ENCODE results near the gene EML6.

Gene EML6

DNA sequence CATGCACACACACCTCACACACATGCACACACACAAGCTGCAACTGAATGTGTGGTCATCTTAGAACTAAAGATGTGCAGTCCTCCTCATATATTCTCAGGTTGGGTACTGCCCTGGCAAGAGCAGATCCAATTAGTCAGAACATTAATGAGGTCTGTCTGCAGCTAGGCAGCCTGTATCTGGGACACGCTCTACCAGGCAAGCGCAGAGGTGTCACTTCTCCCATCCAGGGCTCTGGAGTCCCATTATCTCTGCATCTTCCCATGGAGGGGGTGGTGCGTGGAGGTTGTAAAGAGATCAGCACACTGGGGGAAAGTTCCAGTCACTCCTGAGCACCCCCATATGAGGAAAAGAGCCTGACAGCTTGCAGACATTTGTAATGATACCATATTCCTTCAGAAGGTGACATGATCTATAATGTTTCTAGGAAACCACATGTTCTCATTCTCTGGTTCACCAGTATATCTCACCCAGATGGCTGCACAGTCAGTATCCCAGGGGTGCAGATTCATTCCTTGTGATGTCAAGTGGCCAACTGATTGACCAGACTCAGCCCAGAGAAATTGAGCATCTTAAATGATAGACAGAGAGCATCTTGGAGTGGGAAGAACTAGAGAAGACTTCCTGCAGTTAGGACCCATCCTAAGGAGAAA, 231.4 kb downstream of the EML6 start:
- TF ChIP-seq MAX (IDR thresholded peaks at IDR 0.05; ENCODE audit: low read depth, low read length) (no peak), MYC (IDR thresholded peaks at IDR 0.05; ENCODE audit: low read depth, low read length) (no peak), POLR2A (IDR thresholded peaks at IDR 0.05; ENCODE audit: extremely low read depth, insufficient read length) (no peak), CTCF (IDR thresholded peaks at IDR 0.05; ENCODE audit: low read depth, low read length) (no peak)
- H3K4me3 ChIP-seq (ENCODE audit: low read depth, low read length) = no peak overlapping the region
- no peak for DNase-seq (ENCODE audit: low read depth)

DNA sequence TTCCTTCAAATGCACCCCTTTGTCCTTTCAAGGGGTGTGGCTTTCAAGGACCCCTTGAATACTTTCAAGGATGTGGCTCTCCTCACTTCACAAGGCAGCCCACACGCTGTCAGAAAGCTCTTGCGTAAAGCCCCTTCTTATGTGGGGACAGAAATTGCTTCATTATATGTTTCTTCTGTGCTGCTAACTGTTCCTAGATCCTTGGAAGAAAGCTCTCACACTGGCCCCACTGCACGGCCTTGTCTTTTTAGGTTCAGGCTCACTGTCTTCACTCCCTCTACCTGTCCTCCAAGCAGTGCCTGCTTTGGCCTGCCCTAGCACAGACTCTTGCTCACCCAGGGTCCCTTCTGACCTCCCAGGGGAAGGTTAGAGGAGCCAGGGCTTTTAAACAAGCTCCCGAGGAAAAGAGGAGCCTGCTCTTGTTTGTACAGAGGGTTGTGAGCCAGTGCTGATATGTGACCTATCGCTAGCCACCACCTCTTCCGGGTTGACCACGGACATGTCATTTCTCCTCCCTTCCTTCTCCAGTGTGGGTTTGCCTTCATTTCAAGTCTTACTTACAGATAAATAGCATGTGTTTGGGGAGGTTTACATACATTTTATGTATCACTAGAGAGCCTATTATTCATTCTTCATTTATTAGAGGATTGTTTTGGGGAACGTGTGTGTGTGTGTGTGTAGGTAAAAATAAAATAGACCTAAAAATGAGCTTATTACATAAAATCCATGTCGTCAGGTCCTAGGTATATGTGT, 232.1 kb downstream of the EML6 start:
- H3K4me3 ChIP-seq (ENCODE audit: low read depth, low read length) = peak overlapping the region; percentile 16
- TF ChIP-seq MAX (IDR thresholded peaks at IDR 0.05; ENCODE audit: low read depth, low read length) (no peak), POLR2A (IDR thresholded peaks at IDR 0.05; ENCODE audit: extremely low read depth, insufficient read length) (no peak), MYC (IDR thresholded peaks at IDR 0.05; ENCODE audit: low read depth, low read length) (no peak), CTCF (IDR thresholded peaks at IDR 0.05; ENCODE audit: low read depth, low read length) (no peak)
- DNase-seq (ENCODE audit: low read depth) = peak; percentile 80

DNA sequence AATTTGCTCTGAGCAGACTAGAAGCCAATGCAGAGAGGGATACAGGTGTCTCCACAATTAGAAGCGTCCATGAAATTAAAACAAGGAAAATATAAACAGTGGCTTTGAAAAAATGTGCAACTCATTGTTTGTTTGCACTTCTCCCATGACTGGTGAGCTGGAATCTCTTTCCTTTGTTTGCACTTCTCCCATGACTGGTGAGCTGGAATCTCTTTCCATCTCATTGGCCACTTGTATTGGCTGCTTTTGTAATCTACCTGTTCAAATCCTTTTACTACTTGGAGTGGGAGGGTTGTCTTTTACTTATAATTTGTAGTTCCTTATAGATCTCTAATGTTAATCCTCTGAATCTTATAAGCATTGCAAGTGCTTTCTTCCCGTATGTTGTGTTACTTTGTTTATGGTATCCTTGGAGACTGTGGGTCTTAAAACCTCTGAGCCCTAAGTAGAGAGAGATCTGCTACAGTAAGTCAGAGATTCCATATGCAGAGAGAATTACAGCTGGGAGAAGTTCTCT, 232.7 kb downstream of the EML6 start:
- no peak for DNase-seq (ENCODE audit: low read depth)
- H3K4me3 ChIP-seq (ENCODE audit: low read depth, low read length) = peak overlapping the region; percentile 16
- TF ChIP-seq MYC (IDR thresholded peaks at IDR 0.05; ENCODE audit: low read depth, low read length) = no peak
- TF ChIP-seq CTCF (IDR thresholded peaks at IDR 0.05; ENCODE audit: low read depth, low read length) = no peak
- no peak for TF ChIP-seq POLR2A (IDR thresholded peaks at IDR 0.05; ENCODE audit: extremely low read depth, insufficient read length)
- no peak for TF ChIP-seq MAX (IDR thresholded peaks at IDR 0.05; ENCODE audit: low read depth, low read length)

DNA sequence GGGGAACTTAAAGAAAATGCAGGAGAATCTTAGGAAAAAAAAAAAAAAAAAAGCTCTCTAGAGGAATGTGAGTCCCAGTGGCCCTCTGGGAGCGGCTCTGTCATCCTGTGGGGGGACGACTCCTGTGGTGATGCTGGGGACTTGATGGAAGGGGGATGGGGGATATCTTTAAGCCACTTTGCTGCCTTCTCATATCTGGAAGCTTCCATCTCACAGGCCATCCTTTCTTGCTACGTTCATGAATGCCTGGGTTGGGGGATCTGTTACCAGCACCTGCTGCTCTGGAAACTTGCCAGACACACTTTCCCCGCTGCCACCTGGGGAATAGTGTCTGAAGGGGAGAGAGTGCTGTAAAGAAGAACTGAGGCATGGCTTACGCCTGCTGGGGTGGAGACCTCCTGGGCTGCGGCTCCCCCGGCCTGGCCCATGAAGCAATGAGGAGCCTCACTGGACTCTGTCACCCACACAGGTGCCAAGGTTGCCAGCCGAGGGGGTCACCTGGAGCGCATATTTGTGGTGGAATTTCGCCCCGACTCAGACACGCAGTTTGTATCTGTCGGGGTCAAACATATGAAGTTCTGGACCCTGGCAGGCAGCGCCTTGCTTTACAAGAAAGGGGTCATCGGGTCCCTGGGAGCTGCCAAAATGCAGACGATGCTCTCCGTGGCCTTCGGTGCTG, 234.0 kb downstream of the EML6 start:
- no peak for TF ChIP-seq CTCF (IDR thresholded peaks at IDR 0.05; ENCODE audit: low read depth, low read length)
- TF ChIP-seq MAX (IDR thresholded peaks at IDR 0.05; ENCODE audit: low read depth, low read length) = no peak
- no peak for TF ChIP-seq MYC (IDR thresholded peaks at IDR 0.05; ENCODE audit: low read depth, low read length)
- TF ChIP-seq POLR2A (IDR thresholded peaks at IDR 0.05; ENCODE audit: extremely low read depth, insufficient read length) = no peak
- H3K4me3 ChIP-seq (ENCODE audit: low read depth, low read length) = no peak overlapping the region
- DNase-seq (ENCODE audit: low read depth) = no peak

GRCh38 chr2:54958717-54959371, 235.4 kb downstream of the EML6 start:
- TF ChIP-seq POLR2A (IDR thresholded peaks at IDR 0.05; ENCODE audit: extremely low read depth, insufficient read length) = no peak
- TF ChIP-seq MYC (IDR thresholded peaks at IDR 0.05; ENCODE audit: low read depth, low read length) = no peak
- DNase-seq (ENCODE audit: low read depth) = no peak
- H3K4me3 ChIP-seq (ENCODE audit: low read depth, low read length) = no peak overlapping the region
